Measurements from ENCODE around the gene TBL1XR1.

DNA sequence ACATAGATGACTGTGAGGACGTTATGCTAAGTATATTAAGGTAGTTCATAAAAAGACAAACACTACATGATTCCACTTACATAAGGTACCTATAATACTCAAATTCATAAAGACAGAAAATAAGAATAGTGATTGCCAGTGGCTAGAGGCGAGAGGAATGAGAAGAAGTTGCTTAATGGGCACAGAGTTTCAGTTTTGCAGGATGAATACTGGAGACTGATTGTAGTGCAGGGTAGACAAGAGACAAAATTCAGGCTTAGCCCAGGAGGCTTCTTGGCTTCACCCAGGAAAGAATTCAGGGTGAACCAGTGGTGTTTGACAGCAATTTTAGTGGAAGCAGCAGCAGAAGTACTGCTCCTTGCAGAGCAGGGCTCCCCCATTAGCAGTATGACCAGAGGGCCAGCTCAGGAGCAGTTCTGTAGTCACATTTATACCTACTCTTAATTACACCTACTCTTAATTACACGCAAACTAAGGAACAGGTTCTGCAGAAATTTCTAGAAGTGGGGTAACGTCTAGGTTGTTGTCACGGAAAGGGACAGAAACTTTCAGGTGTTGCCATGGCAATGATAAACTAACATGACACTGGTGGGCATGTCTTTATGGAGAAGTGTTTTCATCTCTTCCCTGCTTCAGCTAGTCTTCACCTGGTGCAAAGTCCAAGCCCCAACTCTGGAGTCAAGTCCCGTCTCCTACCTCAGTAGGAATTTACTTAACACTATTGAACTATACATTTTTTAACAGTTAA is 55.2 kb downstream of the TBL1XR1 start:
- TF ChIP-seq EZH2 (IDR thresholded peaks at IDR 0.05), result no peak
- TF ChIP-seq, protein P1, sequence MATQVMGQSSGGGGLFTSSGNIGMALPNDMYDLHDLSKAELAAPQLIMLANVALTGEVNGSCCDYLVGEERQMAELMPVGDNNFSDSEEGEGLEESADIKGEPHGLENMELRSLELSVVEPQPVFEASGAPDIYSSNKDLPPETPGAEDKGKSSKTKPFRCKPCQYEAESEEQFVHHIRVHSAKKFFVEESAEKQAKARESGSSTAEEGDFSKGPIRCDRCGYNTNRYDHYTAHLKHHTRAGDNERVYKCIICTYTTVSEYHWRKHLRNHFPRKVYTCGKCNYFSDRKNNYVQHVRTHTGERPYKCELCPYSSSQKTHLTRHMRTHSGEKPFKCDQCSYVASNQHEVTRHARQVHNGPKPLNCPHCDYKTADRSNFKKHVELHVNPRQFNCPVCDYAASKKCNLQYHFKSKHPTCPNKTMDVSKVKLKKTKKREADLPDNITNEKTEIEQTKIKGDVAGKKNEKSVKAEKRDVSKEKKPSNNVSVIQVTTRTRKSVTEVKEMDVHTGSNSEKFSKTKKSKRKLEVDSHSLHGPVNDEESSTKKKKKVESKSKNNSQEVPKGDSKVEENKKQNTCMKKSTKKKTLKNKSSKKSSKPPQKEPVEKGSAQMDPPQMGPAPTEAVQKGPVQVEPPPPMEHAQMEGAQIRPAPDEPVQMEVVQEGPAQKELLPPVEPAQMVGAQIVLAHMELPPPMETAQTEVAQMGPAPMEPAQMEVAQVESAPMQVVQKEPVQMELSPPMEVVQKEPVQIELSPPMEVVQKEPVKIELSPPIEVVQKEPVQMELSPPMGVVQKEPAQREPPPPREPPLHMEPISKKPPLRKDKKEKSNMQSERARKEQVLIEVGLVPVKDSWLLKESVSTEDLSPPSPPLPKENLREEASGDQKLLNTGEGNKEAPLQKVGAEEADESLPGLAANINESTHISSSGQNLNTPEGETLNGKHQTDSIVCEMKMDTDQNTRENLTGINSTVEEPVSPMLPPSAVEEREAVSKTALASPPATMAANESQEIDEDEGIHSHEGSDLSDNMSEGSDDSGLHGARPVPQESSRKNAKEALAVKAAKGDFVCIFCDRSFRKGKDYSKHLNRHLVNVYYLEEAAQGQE (IDR thresholded peaks at IDR 0.05; ENCODE audit: low read depth), result no peak
- TF ChIP-seq, protein P2, sequence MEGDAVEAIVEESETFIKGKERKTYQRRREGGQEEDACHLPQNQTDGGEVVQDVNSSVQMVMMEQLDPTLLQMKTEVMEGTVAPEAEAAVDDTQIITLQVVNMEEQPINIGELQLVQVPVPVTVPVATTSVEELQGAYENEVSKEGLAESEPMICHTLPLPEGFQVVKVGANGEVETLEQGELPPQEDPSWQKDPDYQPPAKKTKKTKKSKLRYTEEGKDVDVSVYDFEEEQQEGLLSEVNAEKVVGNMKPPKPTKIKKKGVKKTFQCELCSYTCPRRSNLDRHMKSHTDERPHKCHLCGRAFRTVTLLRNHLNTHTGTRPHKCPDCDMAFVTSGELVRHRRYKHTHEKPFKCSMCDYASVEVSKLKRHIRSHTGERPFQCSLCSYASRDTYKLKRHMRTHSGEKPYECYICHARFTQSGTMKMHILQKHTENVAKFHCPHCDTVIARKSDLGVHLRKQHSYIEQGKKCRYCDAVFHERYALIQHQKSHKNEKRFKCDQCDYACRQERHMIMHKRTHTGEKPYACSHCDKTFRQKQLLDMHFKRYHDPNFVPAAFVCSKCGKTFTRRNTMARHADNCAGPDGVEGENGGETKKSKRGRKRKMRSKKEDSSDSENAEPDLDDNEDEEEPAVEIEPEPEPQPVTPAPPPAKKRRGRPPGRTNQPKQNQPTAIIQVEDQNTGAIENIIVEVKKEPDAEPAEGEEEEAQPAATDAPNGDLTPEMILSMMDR (IDR thresholded peaks at IDR 0.05 in 2 of 3, conservative IDR thresholded peaks at IDR 0.05 in 1 of 3; ENCODE audit: borderline replicate concordance in 1 of 3, insufficient read depth in 1 of 3, low read depth in 2 of 3, low read length in 2 of 3), result no peak
- TF ChIP-seq, protein P3, sequence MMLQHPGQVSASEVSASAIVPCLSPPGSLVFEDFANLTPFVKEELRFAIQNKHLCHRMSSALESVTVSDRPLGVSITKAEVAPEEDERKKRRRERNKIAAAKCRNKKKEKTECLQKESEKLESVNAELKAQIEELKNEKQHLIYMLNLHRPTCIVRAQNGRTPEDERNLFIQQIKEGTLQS (IDR thresholded peaks at IDR 0.05), result no peak

All from HCT116 (cell line).